Activated CD4-positive, CD25-positive, alpha-beta regulatory T cell treated with anti-CD3 and anti-CD28 coated beads, Interleukin-2, amount 50 U/mL, for 72 hours (primary cell): Measurements from ENCODE around the gene NANOS2.
"Not testable (repeated sequence)": the region's sequence is repeated elsewhere in the genome, so short reads cannot be mapped to it uniquely, and the experiment has no call there.

Experiments
- DNase-seq: peaks from one replicate; pipeline ENCODE4 v3.0.0; 2021

NANOS2 gene

GRCh38 chr19:45927565-45928261 is 13.1 kb upstream of the NANOS2 start:
- DNase-seq = peak; percentile 87

GRCh38 chr19:45924891-45925447 is 10.4 kb upstream of the NANOS2 start:
- no peak for DNase-seq

GRCh38 chr19:45922281-45922680 is 7.7 kb upstream of the NANOS2 start:
- DNase-seq = no peak

- no peak for DNase-seq
Measured at GRCh38 chr19:45920458-45920857, 5.9 kb upstream of the NANOS2 start.

- no peak for DNase-seq
Measured at GRCh38 chr19:45919678-45920077, 5.1 kb upstream of the NANOS2 start.

GRCh38 chr19:45918721-45919120 is 4.1 kb upstream of the NANOS2 start:
- no peak for DNase-seq

GRCh38 chr19:45917421-45918091 is 3.0 kb upstream of the NANOS2 start:
- DNase-seq = no peak

GRCh38 chr19:45911291-45911690 is 3.3 kb downstream of the NANOS2 start:
- no peak for DNase-seq

GRCh38 chr19:45908956-45909355 is 5.6 kb downstream of the NANOS2 start:
- no peak for DNase-seq

GRCh38 chr19:45906221-45906620 is 8.4 kb downstream of the NANOS2 start:
- no peak for DNase-seq

- no peak for DNase-seq
Measured at GRCh38 chr19:45905011-45905410, 9.6 kb downstream of the NANOS2 start.

GRCh38 chr19:45902651-45903625 is 11.6 kb downstream of the NANOS2 start:
- DNase-seq = peak; percentile 100

GRCh38 chr19:45901912-45902650 is 12.5 kb downstream of the NANOS2 start, which contains the start of gene MYPOP:
Gene MYPOP (minus strand): TSS chr19:45902613. CDS start chr19:45901773, 840 bp downstream.
- no peak for DNase-seq

GRCh38 chr19:45901432-45901911 is 13.1 kb downstream of the NANOS2 start:
- peak; percentile 38 for DNase-seq

- DNase-seq = no peak
Measured at GRCh38 chr19:45900738-45901431, 13.7 kb downstream of the NANOS2 start.

GRCh38 chr19:45899919-45900589 is 14.5 kb downstream of the NANOS2 start:
- no peak for DNase-seq

GRCh38 chr19:45899253-45899652 is 15.3 kb downstream of the NANOS2 start:
- no peak for DNase-seq

- DNase-seq = no peak
Measured at GRCh38 chr19:45897261-45897812, 17.2 kb downstream of the NANOS2 start.

GRCh38 chr19:45895983-45896599 is 18.5 kb downstream of the NANOS2 start:
- not testable (repeated sequence) for DNase-seq

- DNase-seq = no peak
Measured at GRCh38 chr19:45895519-45895972, 19.0 kb downstream of the NANOS2 start.
